Measurements from ENCODE around the gene KSR1. TPM values are rescaled to one million over a fixed set of nuclear protein-coding genes. Genes with fewer than 3 reads are reported as not detected.
"Not testable (repeated sequence)": the region's sequence is repeated elsewhere in the genome, so short reads cannot be mapped to it uniquely, and the experiment has no call there.

Gene KSR1
- total RNA-seq, result 7.4 and 10.1 TPM in 2 replicates
- polyA plus RNA-seq, result 5.3 TPM in 2 replicates
- 6.0 and 7.1 TPM in 2 replicates for polyA plus RNA-seq (2012)
- polyA minus RNA-seq (ENCODE audit: low replicate concordance), result 27.0 and 27.1 TPM in 2 replicates

DNA sequence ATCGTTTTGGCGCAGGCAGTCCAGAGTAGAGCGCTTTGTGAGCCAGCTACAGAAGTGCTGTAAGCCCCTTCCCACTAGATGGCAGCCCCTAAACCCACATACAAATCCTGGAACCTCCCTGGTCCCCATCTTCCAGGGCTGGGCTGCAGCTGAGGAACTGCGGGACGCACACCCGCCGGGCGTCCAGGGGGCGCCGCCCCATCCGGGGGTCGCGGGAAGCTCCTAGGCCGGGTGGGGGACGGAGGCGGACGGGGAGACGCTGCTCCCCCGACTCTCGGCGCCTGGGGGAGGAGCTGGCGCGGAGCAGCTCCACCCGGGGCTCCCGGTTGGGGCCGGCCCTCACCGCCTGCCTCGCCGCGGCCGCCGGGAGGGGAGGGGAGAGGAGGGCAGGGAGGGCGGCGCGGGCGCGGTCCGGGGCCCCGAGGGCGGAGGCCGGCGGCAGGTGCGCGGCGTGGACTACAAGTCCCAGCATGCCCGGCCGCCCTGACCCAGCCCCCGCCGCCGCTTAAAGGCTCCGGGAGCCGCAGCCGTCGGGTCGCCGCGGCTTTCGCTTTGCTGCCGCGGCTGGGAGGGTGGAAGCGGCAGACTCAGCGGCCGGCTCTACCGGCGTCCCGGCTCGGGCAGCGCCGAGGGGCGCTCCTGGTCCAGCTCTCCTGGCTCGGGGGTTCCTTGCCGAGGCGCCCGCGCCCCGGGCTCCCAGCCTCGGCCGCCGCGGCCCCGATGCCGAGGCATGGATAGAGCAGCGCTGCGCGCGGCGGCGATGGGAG, at the start of gene KSR1:
TSS of gene KSR1 (plus strand) at position 535 of the 767 bp plus-strand sequence. CDS start at position 731, 196 bp downstream.
- no peaks in the 10 kb centered on the region for H3K36me3 ChIP-seq (ENCODE audit: control insufficient read depth, insufficient read depth, low read length)
- TF ChIP-seq, protein P1, sequence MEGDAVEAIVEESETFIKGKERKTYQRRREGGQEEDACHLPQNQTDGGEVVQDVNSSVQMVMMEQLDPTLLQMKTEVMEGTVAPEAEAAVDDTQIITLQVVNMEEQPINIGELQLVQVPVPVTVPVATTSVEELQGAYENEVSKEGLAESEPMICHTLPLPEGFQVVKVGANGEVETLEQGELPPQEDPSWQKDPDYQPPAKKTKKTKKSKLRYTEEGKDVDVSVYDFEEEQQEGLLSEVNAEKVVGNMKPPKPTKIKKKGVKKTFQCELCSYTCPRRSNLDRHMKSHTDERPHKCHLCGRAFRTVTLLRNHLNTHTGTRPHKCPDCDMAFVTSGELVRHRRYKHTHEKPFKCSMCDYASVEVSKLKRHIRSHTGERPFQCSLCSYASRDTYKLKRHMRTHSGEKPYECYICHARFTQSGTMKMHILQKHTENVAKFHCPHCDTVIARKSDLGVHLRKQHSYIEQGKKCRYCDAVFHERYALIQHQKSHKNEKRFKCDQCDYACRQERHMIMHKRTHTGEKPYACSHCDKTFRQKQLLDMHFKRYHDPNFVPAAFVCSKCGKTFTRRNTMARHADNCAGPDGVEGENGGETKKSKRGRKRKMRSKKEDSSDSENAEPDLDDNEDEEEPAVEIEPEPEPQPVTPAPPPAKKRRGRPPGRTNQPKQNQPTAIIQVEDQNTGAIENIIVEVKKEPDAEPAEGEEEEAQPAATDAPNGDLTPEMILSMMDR (conservative IDR thresholded peaks at IDR 0.05 in 1 of 2, IDR thresholded peaks at IDR 0.05 in 1 of 2; ENCODE audit: low read depth in 1 of 2, low read length in 2 of 2), result peak; percentile 37 to 69
- TF ChIP-seq EZH2 (IDR thresholded peaks at IDR 0.05; ENCODE audit: low read length, missing control alignments), result no peak
- H3K4me2 ChIP-seq (ENCODE audit: extremely low read depth, insufficient read depth, low read length), result peak within 1 kb of the TSS; percentile 84
- peak within 1 kb of the TSS; percentile 43 for H3K27ac ChIP-seq (ENCODE audit: insufficient read depth, low read length)
- no peaks in the 10 kb centered on the region for H4K20me1 ChIP-seq (ENCODE audit: control insufficient read depth, extremely low read depth, insufficient read depth, low read length)
- peak within 1 kb of the TSS; percentile 71 for H3K9ac ChIP-seq (ENCODE audit: insufficient read depth, low read length)
- H2AFZ ChIP-seq (ENCODE audit: low read length), result peak within 1 kb of the TSS; percentile 45
- H3K27me3 ChIP-seq (ENCODE audit: control insufficient read depth, insufficient read depth, low read length), result peaks cover 10% of the 10 kb centered on the region
- peak; percentile 67 to 87 for DNase-seq (ENCODE audit: low read depth in 2 of 2)
- H3K4me1 ChIP-seq (ENCODE audit: control insufficient read depth, extremely low read depth, insufficient read depth, low read length), result peaks cover 3% of the 10 kb centered on the region
- peak within 1 kb of the TSS; percentile 64 to 89 (median 70) for H3K4me3 ChIP-seq (replicated peaks in 1 of 4; ENCODE audit: control extremely low read depth in 1 of 4, insufficient read depth in 1 of 4, low read depth in 3 of 4, low read length in 4 of 4)
- H3K9me3 ChIP-seq (ENCODE audit: control insufficient read depth, insufficient read depth, low read depth, low read length), result no peaks in the 10 kb centered on the region
- H3K79me2 ChIP-seq (ENCODE audit: control insufficient read depth, insufficient read depth, low read length), result no peaks in the 10 kb centered on the region

DNA sequence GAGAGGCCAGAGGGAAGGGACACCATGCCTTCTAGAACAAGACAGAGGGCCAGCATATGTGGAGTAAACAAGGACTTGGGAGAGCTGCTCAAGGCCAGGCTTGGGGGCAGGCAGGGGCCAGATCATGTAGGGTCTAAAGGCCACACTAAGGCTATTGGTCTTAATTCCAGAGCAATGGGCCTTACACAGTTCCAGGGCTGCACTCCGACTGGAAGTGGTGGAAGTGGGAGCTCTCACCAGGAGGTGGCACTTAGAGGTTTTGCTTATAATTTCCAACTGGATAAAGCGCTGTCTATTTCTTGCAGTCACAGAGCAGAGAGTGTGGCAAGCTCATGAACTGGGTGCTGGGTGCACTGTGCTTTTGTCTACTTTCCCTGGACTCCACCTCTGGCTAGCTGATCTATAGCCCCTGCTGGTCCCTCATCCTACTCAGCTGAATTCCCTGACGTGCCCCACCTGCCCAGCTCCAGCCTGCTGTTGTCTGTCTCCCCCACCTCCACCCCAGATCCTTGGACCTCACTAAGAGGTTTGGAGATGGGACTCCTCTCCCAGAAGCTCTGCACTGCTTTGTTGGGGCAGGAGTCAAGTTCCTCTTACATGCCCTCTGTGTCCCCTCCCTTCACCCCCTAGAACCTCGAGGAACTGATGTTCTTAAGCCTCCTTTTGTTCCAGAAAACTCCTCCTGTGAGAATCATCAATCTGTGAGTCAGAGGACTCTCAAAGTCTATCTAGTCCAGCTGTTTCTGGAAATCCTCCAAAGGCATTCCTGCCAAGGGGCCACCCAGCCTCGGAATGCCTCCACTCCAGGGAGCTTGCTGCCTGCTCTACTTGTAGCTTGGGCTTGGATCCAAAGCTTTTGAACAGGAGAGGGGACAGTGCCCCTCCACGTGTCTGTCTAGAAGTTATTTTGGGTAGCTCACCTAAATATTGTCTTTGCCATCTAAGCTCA, 48.1 kb upstream of the KSR1 start:
- H3K4me2 ChIP-seq (ENCODE audit: extremely low read depth, insufficient read depth, low read length), result no peak overlapping the region
- peaks cover 5% of the 10 kb centered on the region for H3K4me1 ChIP-seq (ENCODE audit: control insufficient read depth, extremely low read depth, insufficient read depth, low read length)
- H3K9me3 ChIP-seq (ENCODE audit: control insufficient read depth, insufficient read depth, low read depth, low read length), result no peaks in the 10 kb centered on the region
- no peak overlapping the region for H3K9ac ChIP-seq (ENCODE audit: insufficient read depth, low read length)
- H3K79me2 ChIP-seq (ENCODE audit: control insufficient read depth, insufficient read depth, low read length), result no peaks in the 10 kb centered on the region
- no peaks in the 10 kb centered on the region for H4K20me1 ChIP-seq (ENCODE audit: control insufficient read depth, extremely low read depth, insufficient read depth, low read length)
- no peaks in the 10 kb centered on the region for H3K36me3 ChIP-seq (ENCODE audit: control insufficient read depth, insufficient read depth, low read length)
- peak; percentile 57 to 65 for DNase-seq (ENCODE audit: low read depth in 2 of 2)
- H3K27me3 ChIP-seq (ENCODE audit: control insufficient read depth, insufficient read depth, low read length), result peaks cover 5% of the 10 kb centered on the region
- no peak for TF ChIP-seq EZH2 (IDR thresholded peaks at IDR 0.05; ENCODE audit: low read length, missing control alignments)
- TF ChIP-seq, protein P1 (conservative IDR thresholded peaks at IDR 0.05 in 1 of 2, IDR thresholded peaks at IDR 0.05 in 1 of 2; ENCODE audit: low read depth in 1 of 2, low read length in 2 of 2), result no peak
- no peak overlapping the region for H2AFZ ChIP-seq (ENCODE audit: low read length)
- no peak overlapping the region for H3K27ac ChIP-seq (ENCODE audit: insufficient read depth, low read length)
- H3K4me3 ChIP-seq (replicated peaks in 1 of 4; ENCODE audit: control extremely low read depth in 1 of 4, insufficient read depth in 1 of 4, low read depth in 3 of 4, low read length in 4 of 4), result no peak overlapping the region

DNA sequence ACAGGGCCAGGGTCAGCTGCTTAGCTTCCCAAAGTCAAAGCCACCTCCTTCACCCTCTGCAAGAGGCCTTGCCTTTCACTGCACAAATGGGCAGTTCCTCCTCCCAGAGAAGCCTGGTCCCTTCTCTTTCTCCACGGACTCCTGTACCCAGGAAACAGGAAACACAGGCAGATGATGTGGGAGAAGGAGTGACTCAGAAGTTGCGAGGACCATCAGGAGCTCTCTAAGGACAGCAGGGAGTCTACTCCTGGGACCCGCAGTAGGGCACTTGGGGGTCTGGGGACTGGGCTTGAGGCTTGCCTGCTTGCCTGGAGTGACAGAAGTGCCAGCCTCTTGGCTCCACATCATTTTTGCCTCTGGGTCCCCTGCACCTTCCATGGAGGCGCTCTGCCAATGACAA, 47.4 kb upstream of the KSR1 start:
- DNase-seq (ENCODE audit: low read depth in 2 of 2), result peak; percentile 23 to 36

DNA sequence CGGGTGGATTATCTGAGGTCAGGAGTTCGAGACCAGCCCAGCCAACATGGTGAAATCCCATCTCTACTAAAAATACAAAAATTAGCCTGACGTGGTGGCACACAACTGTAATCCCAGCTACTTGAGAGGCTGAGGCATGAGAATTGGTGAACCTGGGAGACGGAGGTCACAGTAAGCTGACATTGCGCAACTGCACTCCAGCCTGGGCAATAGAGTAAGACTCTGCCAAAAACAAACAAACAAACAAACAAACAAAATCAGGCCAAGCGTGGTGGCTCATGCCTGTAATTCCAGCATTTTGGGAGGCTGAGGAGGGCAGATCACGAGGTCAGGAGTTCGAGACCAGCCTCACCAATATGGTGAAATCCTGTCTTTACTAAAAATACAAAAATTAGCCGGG, 44.1 kb upstream of the KSR1 start:
- not testable (repeated sequence) for DNase-seq (ENCODE audit: low read depth in 2 of 2); H3K27ac ChIP-seq (ENCODE audit: insufficient read depth, low read length); H4K20me1 ChIP-seq (ENCODE audit: control insufficient read depth, extremely low read depth, insufficient read depth, low read length); H3K27me3 ChIP-seq (ENCODE audit: control insufficient read depth, insufficient read depth, low read length); H2AFZ ChIP-seq (ENCODE audit: low read length); H3K9me3 ChIP-seq (ENCODE audit: control insufficient read depth, insufficient read depth, low read depth, low read length); H3K4me1 ChIP-seq (ENCODE audit: control insufficient read depth, extremely low read depth, insufficient read depth, low read length); H3K9ac ChIP-seq (ENCODE audit: insufficient read depth, low read length); H3K36me3 ChIP-seq (ENCODE audit: control insufficient read depth, insufficient read depth, low read length); H3K79me2 ChIP-seq (ENCODE audit: control insufficient read depth, insufficient read depth, low read length); H3K4me3 ChIP-seq (replicated peaks in 1 of 4; ENCODE audit: control extremely low read depth in 1 of 4, insufficient read depth in 1 of 4, low read depth in 3 of 4, low read length in 4 of 4); H3K4me2 ChIP-seq (ENCODE audit: extremely low read depth, insufficient read depth, low read length)

More for the DNA sequence above, 47.4 kb upstream of the KSR1 start:
- no peak overlapping the region for H3K4me3 ChIP-seq (replicated peaks in 1 of 4; ENCODE audit: control extremely low read depth in 1 of 4, insufficient read depth in 1 of 4, low read depth in 3 of 4, low read length in 4 of 4)
- H3K9me3 ChIP-seq (ENCODE audit: control insufficient read depth, insufficient read depth, low read depth, low read length), result no peaks in the 10 kb centered on the region
- peaks cover 5% of the 10 kb centered on the region for H3K4me1 ChIP-seq (ENCODE audit: control insufficient read depth, extremely low read depth, insufficient read depth, low read length)
- H2AFZ ChIP-seq (ENCODE audit: low read length), result no peak overlapping the region
- TF ChIP-seq EZH2 (IDR thresholded peaks at IDR 0.05; ENCODE audit: low read length, missing control alignments), result no peak
- H3K9ac ChIP-seq (ENCODE audit: insufficient read depth, low read length), result no peak overlapping the region
- no peaks in the 10 kb centered on the region for H4K20me1 ChIP-seq (ENCODE audit: control insufficient read depth, extremely low read depth, insufficient read depth, low read length)
- H3K79me2 ChIP-seq (ENCODE audit: control insufficient read depth, insufficient read depth, low read length), result no peaks in the 10 kb centered on the region
- no peak overlapping the region for H3K27ac ChIP-seq (ENCODE audit: insufficient read depth, low read length)
- no peak overlapping the region for H3K4me2 ChIP-seq (ENCODE audit: extremely low read depth, insufficient read depth, low read length)
- H3K27me3 ChIP-seq (ENCODE audit: control insufficient read depth, insufficient read depth, low read length), result no peaks in the 10 kb centered on the region
- H3K36me3 ChIP-seq (ENCODE audit: control insufficient read depth, insufficient read depth, low read length), result no peaks in the 10 kb centered on the region
